Hepatic stellate cell (primary cell): ENCODE measurements around the gene OR4C5.
"Not testable (repeated sequence)": the region's sequence is repeated elsewhere in the genome, so short reads cannot be mapped to it uniquely, and the experiment has no call there.

Experiments used
- DNase-seq: peaks from one replicate; pipeline ENCODE4 v3.0.0; 2011; ENCODE audit warnings: low spot score

Gene OR4C5

DNA sequence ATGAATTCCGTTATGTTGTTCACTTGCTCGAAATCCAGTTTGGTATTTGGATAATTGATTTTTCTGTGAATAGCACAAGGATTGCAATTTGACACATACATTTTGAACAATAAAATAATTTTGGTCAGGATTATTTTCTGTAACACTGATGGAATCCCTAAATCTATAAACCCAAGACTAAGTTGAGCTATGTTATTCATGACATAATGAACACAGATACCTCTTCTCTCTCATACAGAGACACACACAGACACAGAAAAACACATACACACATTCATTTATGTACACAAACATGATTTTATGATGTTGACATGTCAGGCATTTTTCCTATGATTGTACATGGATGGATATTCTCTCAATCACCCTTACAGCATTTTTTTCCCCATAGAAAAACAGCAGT, at the start of gene OR4C5:
Gene OR4C5 (minus strand): TSS at position 101 of the 400 bp plus-strand sequence. CDS start 0 bp downstream, at position 101.
- DNase-seq: no peak

DNA sequence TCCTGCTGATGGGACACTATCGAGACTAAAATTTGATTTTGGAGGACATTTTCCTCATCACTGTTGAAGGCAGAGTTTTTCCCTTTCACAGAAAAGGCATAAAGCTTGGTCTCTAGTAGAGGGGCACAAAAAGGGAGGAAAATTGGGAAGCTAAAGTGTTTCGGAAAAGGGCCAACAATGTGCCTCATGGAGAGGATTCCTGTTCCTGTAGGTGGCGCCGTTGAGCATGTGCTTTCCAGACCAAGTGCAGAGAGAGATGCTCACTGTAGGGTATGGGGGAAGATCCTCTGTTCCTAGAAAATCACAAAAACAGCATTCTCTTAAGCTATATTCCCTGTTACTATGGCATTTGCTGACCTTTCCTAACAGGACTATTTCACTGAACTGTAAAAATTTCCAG, 18.4 kb upstream of the OR4C5 start:
- DNase-seq: no peak

DNA sequence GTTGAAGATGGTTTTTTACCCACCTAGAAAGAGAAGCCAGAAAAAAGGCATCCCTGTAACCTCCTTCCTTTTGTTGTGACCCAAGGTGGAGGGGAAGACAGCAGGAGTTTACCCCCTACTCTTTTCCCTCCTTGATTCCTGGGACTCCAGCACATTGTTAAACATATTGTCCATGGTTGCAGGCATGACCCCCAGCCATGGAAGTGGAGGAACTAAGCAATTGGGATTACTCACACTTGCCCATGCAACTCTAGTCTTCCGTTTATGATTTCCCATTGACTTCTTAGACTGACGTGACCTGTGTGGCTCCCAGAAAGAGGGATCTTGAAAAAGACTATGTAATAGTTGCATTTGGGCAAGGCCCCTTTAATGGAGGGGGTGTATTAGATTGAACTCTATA, 17.9 kb upstream of the OR4C5 start:
- DNase-seq: not testable (repeated sequence)

DNA sequence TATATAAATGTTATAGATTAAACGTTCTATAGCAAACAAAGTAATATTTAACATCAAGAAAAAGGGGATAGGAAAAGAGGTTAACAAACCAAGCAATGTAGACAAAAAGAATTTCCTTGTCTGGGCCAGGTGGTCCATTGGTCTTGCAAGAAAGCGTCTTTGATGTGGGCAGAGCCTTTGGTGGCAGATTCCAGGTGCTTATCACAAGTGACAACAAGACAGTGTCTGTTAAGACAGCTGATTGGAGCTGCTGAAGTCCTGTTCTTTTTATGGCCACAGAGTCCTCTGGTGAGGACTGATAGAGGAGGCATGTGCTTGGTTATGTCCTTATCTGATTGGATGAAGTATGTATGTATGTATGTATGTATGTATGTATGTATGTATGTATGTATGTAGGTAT, 5.0 kb downstream of the OR4C5 start:
- not testable (repeated sequence) for DNase-seq

DNA sequence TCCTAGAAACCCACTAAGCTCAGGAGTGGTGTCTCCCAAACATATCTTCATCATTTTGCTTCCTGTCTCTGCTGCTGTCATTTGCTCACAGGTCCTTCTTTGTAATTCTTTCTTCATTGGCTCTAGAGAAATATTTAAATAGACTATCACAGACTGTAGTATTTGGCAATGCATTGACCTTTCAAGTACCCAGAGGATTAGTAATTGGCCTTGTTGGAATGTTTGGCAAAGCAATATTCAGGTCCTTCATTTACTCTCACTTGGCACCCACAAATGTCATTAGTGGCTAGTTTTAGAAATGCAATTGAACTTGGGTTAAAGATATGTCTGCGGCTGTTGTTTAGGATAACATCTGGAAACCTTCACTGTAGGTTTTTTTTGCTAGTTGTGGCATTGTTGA, 11.6 kb downstream of the OR4C5 start:
- DNase-seq: no peak

DNA sequence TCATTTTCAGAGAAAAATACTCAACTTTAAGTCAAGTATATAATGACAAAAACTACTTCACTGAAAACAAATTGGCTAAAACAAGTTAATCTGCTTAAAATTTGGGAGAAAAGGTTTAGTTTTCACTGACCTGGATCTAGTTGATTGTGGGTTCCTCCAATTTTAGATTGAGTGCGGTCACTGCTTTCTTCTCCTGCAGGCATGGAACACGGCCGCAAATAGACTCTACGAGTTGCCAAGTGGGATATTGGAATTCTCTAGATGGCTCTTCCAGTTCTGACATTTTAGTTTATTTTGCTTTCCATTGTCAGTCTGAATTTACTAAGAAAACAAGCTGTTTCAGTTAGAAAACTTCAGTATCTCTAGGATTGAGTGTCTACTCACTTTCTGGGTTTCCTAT, 12.3 kb downstream of the OR4C5 start:
- DNase-seq: no peak

DNA sequence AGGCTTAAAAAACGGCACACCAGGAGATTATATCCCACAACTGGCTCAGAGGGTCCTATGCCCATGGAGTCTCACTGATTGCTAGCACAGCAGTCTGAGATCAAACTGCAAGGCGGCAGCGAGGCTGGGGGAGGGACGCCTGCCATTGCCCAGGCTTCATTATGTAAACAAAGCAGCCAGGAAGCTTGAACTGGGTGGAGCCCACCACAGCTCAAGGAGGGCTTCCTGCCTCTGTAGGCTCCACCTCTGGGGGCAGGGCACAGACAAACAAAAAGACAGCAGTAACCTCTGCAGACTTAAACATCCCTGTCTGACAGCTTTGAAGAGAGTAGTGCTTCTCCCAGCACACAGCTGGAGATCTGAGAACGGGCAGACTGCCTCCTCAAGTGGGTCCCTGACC, 20.0 kb downstream of the OR4C5 start:
- not testable (repeated sequence) for DNase-seq

DNA sequence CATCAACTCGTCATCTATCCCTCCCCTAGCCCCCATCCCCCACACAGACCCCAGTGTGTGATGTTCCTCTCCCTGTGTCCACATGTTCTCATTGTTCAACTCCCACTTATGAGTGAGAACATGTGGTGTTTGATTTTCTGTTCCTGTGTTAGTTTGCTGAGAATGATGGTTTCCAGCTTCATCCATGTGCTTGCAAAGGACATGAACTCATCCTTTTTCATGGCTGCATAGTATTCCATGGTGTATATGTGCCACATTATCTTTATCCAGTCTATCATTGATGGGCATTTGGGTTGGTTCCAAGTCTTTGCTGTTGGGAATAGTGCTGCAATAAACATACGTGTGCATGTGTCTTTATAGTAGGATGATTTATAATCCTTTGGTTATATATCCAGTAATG, 23.8 kb downstream of the OR4C5 start:
- DNase-seq: not testable (repeated sequence)

DNA sequence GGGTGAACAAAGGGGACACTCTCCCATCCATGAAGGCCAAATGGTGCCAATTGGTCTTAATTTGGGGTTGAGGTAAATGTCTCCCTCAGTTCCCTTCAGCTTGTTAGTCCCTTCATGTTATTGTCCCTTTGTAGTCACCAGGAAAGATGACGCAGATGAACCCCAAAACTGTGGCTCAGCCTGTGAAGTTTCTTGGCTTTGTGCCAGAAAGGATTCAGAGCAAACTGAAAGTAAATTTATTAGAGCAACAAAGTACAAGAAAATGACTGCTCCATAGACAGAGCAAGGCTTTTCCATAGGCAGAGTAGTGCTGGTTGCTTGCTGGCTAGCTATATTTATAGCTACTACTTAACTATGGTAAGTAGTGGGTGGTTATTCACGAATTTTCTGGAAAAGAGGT, 24.8 kb downstream of the OR4C5 start:
- no peak for DNase-seq

DNA sequence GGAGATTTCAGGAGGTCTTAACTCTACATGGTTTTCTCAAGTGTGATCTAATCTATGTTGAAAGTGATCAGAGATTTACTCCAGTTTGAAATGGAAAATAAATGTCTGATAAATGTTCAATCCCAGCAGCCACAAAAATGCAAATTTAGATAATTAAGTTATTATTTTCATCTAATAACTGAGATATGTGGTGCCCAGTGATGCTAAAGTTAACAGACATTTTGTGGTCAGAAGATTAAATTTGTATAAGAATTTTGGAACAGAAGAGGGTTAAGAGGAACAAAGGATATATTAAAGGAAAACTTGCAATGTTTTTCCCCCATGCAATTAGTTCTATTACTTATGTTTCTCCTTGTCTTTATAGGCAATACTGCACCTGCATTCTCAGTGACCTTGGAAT, 41.6 kb downstream of the OR4C5 start, which contains the start of gene OR4C3:
Gene OR4C3 (plus strand): TSS at position 301 of the 400 bp plus-strand sequence. CDS start 102 bp downstream, outside the sequence.
- not testable (repeated sequence) for DNase-seq

DNA sequence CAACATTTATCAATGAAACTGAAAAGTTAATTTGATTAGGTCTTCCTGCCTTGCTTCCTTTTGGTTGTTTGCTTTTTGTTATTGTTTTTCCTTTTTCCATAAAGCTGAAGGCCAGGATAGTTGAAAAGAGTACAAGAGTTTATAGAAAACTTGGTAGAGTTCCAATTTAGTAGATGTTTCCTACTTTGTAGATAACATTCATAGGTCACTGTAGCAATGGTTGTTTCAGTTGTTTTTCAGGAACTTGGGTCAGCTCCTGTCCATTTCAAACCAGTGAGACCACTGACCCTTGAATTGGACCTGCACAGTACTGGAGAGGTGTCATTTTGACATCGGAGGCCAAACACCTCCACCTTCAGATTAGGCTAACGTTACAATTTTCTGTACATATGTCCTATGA, 46.5 kb downstream of the OR4C5 start:
- DNase-seq: not testable (repeated sequence)
